GM21390 (cell line): ENCODE measurements around the gene RHEBL1.

Source experiments
- ATAC-seq: cut with Tn5 transposase; IDR thresholded peaks from one replicate; pipeline ENCODE4 v1.9.1; 2021; ENCODE audit not compliant: unreplicated experiment

The RHEBL1 gene

DNA sequence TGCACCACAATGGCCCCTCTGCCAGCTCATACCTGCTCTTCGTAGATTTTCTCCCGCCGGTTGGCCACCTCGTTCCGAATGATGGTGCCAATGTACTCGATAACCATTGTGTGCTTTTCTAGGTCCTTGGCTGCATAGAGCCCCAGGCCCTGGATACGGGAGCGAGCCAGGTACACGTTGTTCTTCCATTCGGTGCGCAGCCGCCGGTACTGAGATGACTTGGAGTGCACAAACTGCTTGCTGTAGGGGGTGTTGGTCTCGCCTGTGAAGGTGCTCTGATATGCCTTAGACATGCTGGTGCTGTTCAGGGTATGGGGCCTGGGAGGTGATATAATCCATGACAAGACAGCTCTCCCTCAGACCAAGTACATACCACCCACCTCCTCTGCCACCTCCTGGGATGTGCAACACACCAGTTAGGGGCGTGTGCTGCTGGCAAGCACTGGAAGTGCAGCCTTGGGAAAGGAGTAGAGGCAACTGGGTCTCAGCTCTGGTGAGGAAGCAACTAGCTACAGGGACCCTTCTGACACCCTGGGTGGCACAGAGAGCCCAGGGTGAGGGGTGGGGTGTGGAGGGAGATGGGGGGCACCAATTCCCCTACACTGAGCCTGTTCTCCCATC is 47.1 kb downstream of the RHEBL1 start:
- no peak for ATAC-seq

DNA sequence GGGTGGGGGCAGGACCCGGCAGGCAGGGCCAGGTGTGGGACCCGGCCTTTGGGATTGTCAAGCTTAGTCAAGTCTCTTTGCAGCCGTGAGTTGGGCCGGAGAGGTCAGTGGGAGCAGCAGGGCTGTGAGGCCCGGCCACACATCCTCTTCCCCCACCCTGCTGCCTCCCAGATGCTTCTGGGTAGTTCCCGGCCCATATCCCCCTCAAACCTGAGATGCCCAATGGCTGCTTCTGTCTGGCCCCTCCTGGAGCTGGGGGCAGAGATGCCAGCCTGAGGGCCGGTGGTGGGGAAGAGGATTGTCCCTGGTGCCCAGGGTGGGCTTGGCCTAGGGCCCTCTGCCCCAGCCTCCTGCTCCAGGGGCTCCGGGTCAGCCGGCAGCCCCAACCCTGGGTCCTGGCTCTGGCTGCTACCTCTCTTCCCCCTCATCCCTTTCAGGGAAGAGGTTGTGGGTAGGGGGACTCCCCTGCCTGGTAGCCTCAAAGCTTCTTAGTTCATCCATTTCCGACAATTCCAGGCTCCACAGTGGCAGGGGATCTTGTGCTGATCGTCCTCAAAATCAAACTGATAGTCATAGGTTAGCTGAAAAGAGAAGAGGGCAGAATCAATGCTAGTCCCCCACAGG is 48.4 kb downstream of the RHEBL1 start:
- no peak for ATAC-seq

- no peak for ATAC-seq
These were observed 49.3 kb downstream of the RHEBL1 start for GRCh38 chr12:49020441-49020840.

DNA sequence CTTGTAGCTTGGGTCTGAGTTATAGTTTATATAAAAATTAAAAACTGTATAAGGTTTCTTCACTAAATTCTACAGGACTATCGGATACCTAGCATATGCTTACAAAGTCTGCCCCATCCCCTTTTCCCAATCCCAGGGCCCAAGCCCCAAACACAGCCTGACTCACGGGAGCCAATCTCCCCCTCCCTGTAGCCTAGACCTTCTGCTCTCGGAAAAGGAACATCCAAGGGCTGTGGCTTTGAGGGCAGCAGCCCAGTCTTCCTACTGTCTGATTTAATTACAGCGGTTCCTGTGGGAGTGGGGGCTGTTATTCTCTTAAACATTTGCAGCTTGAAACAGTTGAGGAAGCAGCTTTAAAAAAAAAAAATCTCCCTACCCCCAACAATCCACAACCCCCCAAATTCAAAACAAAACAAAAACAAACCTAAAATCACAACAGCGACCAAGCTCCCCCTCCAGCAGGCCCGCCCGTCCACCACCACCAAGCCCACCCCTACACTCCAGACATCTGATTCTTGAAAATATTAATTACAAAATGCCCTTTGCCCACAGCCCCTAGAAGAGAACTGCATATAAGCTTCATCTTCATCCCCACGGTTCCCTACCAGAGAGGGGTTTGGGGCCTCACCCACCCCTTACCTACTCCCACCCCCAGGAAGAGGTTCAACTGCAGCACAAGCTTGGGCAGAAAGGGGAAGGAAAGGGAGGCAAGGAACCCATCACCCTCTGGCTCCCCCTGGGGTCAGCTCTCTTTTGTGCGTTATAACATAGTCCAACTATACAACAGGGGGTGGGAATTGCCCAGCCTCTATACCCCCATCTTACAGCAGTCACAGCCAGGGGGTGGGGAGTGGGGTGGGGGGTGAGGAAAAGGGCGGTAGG is 50.1 kb downstream of the RHEBL1 start:
- no peak for ATAC-seq

GRCh38 chr12:49019120-49019430 is 50.7 kb downstream of the RHEBL1 start:
- peak; percentile 27 for ATAC-seq

DNA sequence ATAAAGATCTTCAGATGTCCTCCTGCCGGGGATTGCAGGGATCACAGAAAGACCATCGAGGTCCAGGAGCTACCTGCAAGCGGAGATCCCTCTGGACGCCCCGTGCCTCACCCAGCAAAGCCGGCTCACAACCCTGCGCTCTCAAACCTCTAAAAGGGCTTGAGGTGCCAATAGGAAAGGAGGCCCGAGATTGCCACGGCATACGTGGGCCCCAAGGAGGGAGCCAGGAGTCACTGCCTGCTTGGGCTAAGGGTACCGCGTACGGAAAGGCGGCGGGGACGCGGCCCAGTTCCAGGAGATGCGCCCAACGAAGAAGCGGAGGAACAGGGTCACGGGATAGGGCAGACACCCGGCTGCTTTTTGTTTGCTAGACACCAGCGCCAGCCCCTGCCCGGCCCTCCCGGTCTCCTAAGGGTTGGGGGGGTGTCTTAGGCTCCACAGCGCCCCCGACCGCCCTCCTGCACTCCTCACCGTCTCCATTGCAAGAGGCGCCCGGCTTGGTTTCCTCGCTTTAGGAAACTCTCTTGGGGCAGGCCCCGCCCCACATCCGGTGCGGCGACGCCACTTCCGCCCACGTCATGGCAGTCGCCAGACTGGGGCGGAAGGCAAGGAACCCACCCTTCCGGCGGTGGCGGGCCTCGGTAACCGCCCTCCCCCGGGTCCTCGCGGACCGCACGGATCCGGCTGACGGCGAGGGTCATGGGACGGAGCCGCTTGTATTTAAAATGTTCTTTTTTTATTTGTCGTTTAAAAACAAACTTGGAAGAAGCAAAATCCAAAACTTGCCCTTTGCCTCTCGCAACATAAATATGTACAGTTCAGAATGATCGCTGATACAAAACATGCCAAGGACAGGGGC is 51.3 kb downstream of the RHEBL1 start, which contains the start of gene PRKAG1:
TSS of gene PRKAG1 (minus strand) at position 516 of the 859 bp plus-strand sequence. CDS start at position 480, 36 bp downstream.
- ATAC-seq, result peak; percentile 90

DNA sequence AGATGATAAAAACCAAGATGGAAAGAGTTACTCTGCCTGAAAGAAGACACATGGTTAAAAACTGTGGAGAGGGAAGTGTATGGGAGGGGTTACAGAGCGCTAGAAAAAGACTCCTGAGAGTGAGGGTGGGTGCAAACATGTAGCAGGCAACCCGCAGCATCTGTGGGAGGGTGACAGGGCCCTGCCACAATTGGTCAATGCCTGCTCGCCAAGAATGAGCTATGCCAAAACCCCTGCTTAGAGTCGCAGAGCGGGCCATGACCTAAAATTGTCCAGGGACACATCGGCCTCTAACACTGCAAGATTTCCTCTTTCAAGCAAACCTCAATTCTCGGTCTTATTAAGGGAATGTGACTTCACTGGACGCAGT is 51.9 kb downstream of the RHEBL1 start:
- peak; percentile 13 for ATAC-seq

- no peak for ATAC-seq
These were observed 54.6 kb downstream of the RHEBL1 start for GRCh38 chr12:49015196-49015595.
